Trophoblast cell (in vitro differentiated cells and primary cell): Measurements from ENCODE around the gene ACOT7.

Experiments
- DNase-seq, 2 donors: peaks; one replicate each; pipeline ENCODE4 v3.0.0-alpha.2; 2016
- H2AFZ ChIP-seq: 2 replicates; pipeline ENCODE4 v1.6.1; 2013; ENCODE audit warnings: low read length, moderate library complexity, mild to moderate bottlenecking; ENCODE audit not compliant: insufficient read depth, poor library complexity
- H2AK5ac ChIP-seq: 2 replicates; pipeline ENCODE4 v1.6.1; 2013; ENCODE audit warnings: mild to moderate bottlenecking, low read length
- H2BK120ac ChIP-seq: 2 replicates; pipeline ENCODE4 v1.6.1; 2013; ENCODE audit warnings: low read length, mild to moderate bottlenecking, moderate library complexity; ENCODE audit not compliant: insufficient read depth, poor library complexity
- H2BK12ac ChIP-seq: 2 replicates; pipeline ENCODE4 v1.6.1; 2013; ENCODE audit warnings: mild to moderate bottlenecking, low read length, moderate library complexity
- H2BK5ac ChIP-seq: 2 replicates; pipeline ENCODE4 v1.6.1; 2013; ENCODE audit warnings: low read length, low read depth, moderate library complexity, mild to moderate bottlenecking; ENCODE audit not compliant: poor library complexity
- H3K14ac ChIP-seq: 2 replicates; pipeline ENCODE4 v1.6.1; 2013; ENCODE audit warnings: mild to moderate bottlenecking, low read length
- H3K18ac ChIP-seq: 2 replicates; pipeline ENCODE4 v1.6.1; 2013; ENCODE audit warnings: mild to moderate bottlenecking, low read length
- H3K23ac ChIP-seq: 2 replicates; pipeline ENCODE4 v1.6.1; 2013; ENCODE audit warnings: low read length
- H3K27ac ChIP-seq: 2 replicates; pipeline ENCODE4 v1.5.1; 2013; ENCODE audit warnings: low read depth, mild to moderate bottlenecking, inconsistent platforms, low read length, moderate library complexity
- H3K27me3 ChIP-seq: 2 replicates; pipeline ENCODE4 v1.6.1; 2013; ENCODE audit warnings: inconsistent platforms, mild to moderate bottlenecking, low read length, moderate library complexity; ENCODE audit not compliant: insufficient read depth
- H3K36me3 ChIP-seq, 2 experiments: 1 replicate in 1 of 2; 2 replicates in 1 of 2; pipeline ENCODE4 v1.6.1; 2013; ENCODE audit warnings: low read length in 2 of 2, mild to moderate bottlenecking in 2 of 2, moderate library complexity in 1 of 2; ENCODE audit not compliant: insufficient read depth in 2 of 2, control insufficient read depth in 1 of 2
- H3K4ac ChIP-seq: 2 replicates; pipeline ENCODE4 v1.6.1; 2013; ENCODE audit warnings: low read depth, mild to moderate bottlenecking, low read length, moderate library complexity
- H3K4me1 ChIP-seq, 2 experiments: 1 replicate in 1 of 2; 2 replicates in 1 of 2; pipeline ENCODE4 v1.6.1; 2013; ENCODE audit warnings: low read length in 2 of 2, mild to moderate bottlenecking in 2 of 2, moderate library complexity in 1 of 2; ENCODE audit not compliant: insufficient read depth in 2 of 2, control insufficient read depth in 1 of 2
- H3K4me2 ChIP-seq: 2 replicates; pipeline ENCODE4 v1.6.1; 2013; ENCODE audit warnings: inconsistent platforms, mild to moderate bottlenecking, low read length, moderate library complexity
- H3K4me3 ChIP-seq: 2 replicates; pipeline ENCODE4 v1.5.1; 2013; ENCODE audit warnings: mild to moderate bottlenecking, low read depth, low read length, inconsistent platforms
- H3K79me1 ChIP-seq: one replicate; pipeline ENCODE4 v1.6.1; 2013; ENCODE audit warnings: low read length
- H3K79me2 ChIP-seq: 2 replicates; pipeline ENCODE4 v1.6.1; 2013; ENCODE audit warnings: low read length, mild to moderate bottlenecking; ENCODE audit not compliant: control insufficient read depth, insufficient read depth, poor library complexity
- H3K9ac ChIP-seq: 2 replicates; pipeline ENCODE4 v1.6.1; 2013; ENCODE audit warnings: mild to moderate bottlenecking, low read length
- H3K9me3 ChIP-seq: 2 replicates; pipeline ENCODE4 v1.6.1; 2013; ENCODE audit warnings: low read depth, mild to moderate bottlenecking, control low read depth, inconsistent platforms, low read length; ENCODE audit not compliant: insufficient read depth
- H4K12ac ChIP-seq: 2 replicates; pipeline ENCODE4 v1.6.1; 2013; ENCODE audit warnings: low read depth, mild to moderate bottlenecking, low read length, moderate library complexity
- H4K8ac ChIP-seq: 2 replicates; pipeline ENCODE4 v1.6.1; 2013; ENCODE audit warnings: low read depth, mild to moderate bottlenecking, low read length, moderate library complexity
- H4K91ac ChIP-seq: one replicate; pipeline ENCODE4 v1.6.1; 2013; ENCODE audit warnings: low read depth, mild to moderate bottlenecking, low read length, moderate library complexity
- WGBS: extraction: QIAGEN DNeasy Blood & Tissue Kit; methylation state at CpG from one replicate; pipeline ENCODE4 v1.1.7; 2013; ENCODE audit warnings: missing lambda C conversion rate; ENCODE audit not compliant: insufficient read length, insufficient coverage; ENCODE audit errors: extremely low coverage; 5-methylcytosine and 5-hydroxymethylcytosine counted together

ACOT7 gene

DNA sequence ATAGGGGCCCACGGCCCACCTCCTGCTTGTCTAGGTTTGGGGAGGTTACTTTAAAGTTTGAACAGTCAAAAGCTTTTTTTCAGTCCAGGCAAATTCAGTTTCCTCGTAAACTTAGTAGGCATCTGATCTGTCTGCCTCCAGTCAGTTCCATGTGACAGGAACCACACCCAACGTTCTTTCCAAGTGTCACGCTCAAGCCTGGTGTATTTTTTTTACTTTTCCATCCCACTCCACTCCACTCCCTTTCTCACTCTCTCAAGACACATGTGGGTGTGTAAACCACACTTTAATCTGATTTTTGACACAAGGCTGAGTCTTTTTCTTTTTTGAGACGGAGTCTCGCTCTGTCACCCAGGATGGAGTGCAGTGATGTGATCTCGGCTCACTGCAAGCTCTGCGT, 72.4 kb downstream of the ACOT7 start:
- Histone ChIP-seq H3K4me3 (no peak overlapping the region), H2AK5ac (no peak overlapping the region), H4K12ac (no peak overlapping the region), H3K14ac (no peak overlapping the region), H3K79me1 (no peaks in the 10 kb centered on the region), H3K79me2 (no peaks in the 10 kb centered on the region), H3K27ac (no peak overlapping the region), H3K27me3 (no peaks in the 10 kb centered on the region), H3K23ac (no peak overlapping the region), H3K4ac (no peak overlapping the region), H3K18ac (no peak overlapping the region), H3K36me3 (peaks cover 0 to 7% of the 10 kb centered on the region in 2 experiments), H2AFZ (no peak overlapping the region), H4K8ac (no peak overlapping the region), H3K9me3 (no peaks in the 10 kb centered on the region), H4K91ac (no peak overlapping the region), H2BK12ac (no peak overlapping the region), H3K9ac (no peak overlapping the region), H2BK5ac (no peak overlapping the region), H3K4me1 (no peaks in the 10 kb centered on the region), H2BK120ac (no peak overlapping the region), H3K4me2 (no peak overlapping the region)
- WGBS, result no CpG with 5 or more reads among the region's 8 CpGs
- DNase-seq, result no peak

DNA sequence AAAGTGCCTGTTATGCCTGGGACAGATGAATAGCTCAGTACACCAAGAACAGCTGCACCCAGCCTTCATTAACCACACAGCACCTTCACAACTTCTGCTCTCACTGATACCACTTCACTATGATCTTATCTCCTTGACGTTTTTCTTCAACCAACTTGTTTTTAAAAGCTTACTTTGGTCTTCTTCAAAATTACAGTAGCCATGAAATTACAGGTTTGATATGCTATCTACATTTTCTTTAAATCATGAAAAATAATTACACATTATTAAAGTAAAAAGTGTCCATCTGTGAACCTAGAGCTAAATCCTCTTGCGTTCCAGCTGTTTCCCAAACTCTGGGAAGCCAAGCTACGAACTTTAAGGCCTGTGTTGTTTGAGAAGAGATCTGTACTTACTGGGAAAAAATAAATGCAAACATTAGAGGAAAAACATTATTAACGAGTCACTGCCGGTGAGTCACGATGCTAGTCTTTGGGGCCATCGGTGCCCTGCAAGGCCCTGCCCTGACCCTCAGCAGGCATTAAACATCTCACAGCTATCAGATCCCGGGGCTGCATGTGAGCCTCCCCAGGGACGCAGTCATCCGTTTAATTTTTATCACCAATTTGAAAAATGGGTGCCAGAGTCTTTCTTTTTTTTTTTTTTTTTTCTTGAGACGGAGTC, 76.3 kb downstream of the ACOT7 start:
- no peak for DNase-seq
- Histone ChIP-seq H3K18ac (no peak overlapping the region), H3K9ac (no peak overlapping the region), H3K9me3 (no peaks in the 10 kb centered on the region), H3K27me3 (no peaks in the 10 kb centered on the region), H4K12ac (no peak overlapping the region), H3K36me3 (peaks cover 0 to 4% of the 10 kb centered on the region in 2 experiments), H3K79me1 (no peaks in the 10 kb centered on the region), H3K79me2 (no peaks in the 10 kb centered on the region), H3K4me2 (no peak overlapping the region), H3K4ac (no peak overlapping the region), H2BK120ac (no peak overlapping the region), H2BK12ac (no peak overlapping the region), H3K4me1 (no peaks in the 10 kb centered on the region), H3K23ac (no peak overlapping the region), H4K91ac (no peak overlapping the region), H2AK5ac (no peak overlapping the region), H3K14ac (no peak overlapping the region), H3K4me3 (no peak overlapping the region), H4K8ac (no peak overlapping the region), H3K27ac (no peak overlapping the region), H2BK5ac (no peak overlapping the region), H2AFZ (no peak overlapping the region)
- WGBS, result no CpG with 5 or more reads among the region's 11 CpGs

DNA sequence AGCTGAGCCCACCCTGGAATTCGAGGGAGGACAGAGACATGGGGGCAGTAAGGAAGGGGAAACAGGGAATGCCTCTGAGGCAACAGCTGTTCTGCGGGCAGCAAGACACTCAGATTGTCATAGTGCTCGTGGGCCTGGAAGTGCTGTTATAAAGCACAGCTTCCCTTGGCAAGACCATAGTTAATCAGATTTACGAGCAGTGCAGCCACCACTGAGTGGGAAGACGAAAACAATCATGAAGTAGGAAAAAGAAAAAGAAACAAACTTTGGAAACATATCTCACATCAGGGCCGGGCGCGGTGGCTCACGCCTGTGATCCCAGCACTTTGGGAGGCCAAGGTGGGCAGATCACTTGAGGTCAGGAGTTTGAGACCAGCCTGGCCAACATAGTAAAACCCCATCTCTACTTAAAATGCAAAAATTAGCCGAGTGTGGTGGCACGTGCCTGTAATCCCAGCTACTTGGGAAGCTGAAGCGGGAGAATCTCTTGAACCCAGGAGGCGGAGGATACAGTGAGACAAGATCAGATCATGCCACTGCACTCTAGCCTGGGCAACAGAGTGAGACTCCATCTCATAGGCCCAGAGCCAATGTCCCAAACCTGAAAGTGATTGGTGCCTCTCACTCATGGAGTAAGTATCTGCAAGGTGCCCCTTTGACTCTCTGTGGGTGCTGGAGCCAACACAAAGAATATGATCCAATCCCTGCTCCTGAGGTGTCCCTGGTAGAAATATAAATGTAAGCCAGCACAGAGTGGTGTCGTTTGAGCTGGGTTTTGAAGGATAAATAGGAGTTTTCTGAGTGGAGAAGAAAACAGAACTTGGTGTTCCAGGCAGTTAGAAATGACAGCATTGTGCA, 77.1 kb downstream of the ACOT7 start:
- H3K18ac ChIP-seq, result no peak overlapping the region
- H4K91ac ChIP-seq, result no peak overlapping the region
- no peak overlapping the region for H3K14ac ChIP-seq
- no peaks in the 10 kb centered on the region for H3K79me2 ChIP-seq
- H3K27me3 ChIP-seq, result no peaks in the 10 kb centered on the region
- no peak overlapping the region for H2AK5ac ChIP-seq
- no peak overlapping the region for H4K12ac ChIP-seq
- no peak overlapping the region for H2BK120ac ChIP-seq
- H3K79me1 ChIP-seq, result no peaks in the 10 kb centered on the region
- no peak overlapping the region for H3K23ac ChIP-seq
- no peak overlapping the region for H2BK12ac ChIP-seq
- H2AFZ ChIP-seq, result no peak overlapping the region
- H3K27ac ChIP-seq, result no peak overlapping the region
- WGBS, result no CpG with 5 or more reads among the region's 14 CpGs
- H3K4me3 ChIP-seq, result no peak overlapping the region
- no peak overlapping the region for H4K8ac ChIP-seq
- H3K4me2 ChIP-seq, result no peak overlapping the region
- no peak overlapping the region for H3K9ac ChIP-seq
- no peak overlapping the region for H3K4ac ChIP-seq
- H3K9me3 ChIP-seq, result no peaks in the 10 kb centered on the region
- H3K36me3 ChIP-seq, result peaks cover 0 to 2% of the 10 kb centered on the region in 2 experiments
- DNase-seq, result no peak
- no peak overlapping the region for H2BK5ac ChIP-seq
- no peaks in the 10 kb centered on the region for H3K4me1 ChIP-seq

DNA sequence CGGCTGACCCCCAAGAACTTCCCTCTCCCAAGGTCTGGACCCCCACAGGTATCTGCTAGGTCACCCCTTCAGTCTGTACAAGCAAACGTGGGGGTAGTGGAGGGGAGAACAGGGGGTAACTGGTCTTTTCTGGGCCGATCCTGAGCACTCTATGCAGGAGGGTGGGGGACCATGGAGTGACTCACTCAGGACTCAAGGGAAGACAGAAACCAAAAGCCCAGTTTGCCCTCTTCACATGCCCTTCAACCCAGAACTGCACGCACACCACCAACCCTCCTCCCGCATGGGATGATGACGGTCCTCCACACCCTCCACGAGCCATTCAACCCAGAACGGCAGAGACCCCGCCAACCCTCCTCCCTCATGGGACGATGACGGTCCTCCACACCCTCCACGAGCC, 79.1 kb downstream of the ACOT7 start:
- Histone ChIP-seq H3K14ac (no peak overlapping the region), H3K4me1 (no peaks in the 10 kb centered on the region), H3K9ac (no peak overlapping the region), H2BK12ac (no peak overlapping the region), H2AFZ (no peak overlapping the region), H4K91ac (no peak overlapping the region), H3K36me3 (no peaks in the 10 kb centered on the region), H2BK5ac (no peak overlapping the region), H3K27me3 (no peaks in the 10 kb centered on the region), H3K4me3 (no peak overlapping the region), H2BK120ac (no peak overlapping the region), H3K79me2 (no peaks in the 10 kb centered on the region), H2AK5ac (no peak overlapping the region), H3K27ac (no peak overlapping the region), H3K23ac (no peak overlapping the region), H4K8ac (no peak overlapping the region), H3K4ac (no peak overlapping the region), H3K79me1 (no peaks in the 10 kb centered on the region), H4K12ac (no peak overlapping the region), H3K9me3 (no peaks in the 10 kb centered on the region), H3K4me2 (no peak overlapping the region), H3K18ac (no peak overlapping the region)
- whole genome bisulfite sequencing, result no CpG with 5 or more reads among the region's 12 CpGs
- DNase-seq, result no peak
